MCF 10A (cell line): Measurements from ENCODE around the gene SHTN1. TPM values are rescaled to one million over a fixed set of nuclear protein-coding genes. Genes with fewer than 3 reads are reported as not detected.
A peak's percentile ranks its signal among the peaks of the same experiment; 100 is the strongest.

ENCODE experiments used
- BruUV-seq: library from RNA; stranded (reverse); fragments of 400-500 nt; replicated peaks from 2 replicates; lab custom pipeline; 2021; lab: Mats Ljungman, UMichigan
- CTCF ChIA-PET: fragments of 300-600 bp; sonication (Branson Sonifier 250); formaldehyde crosslinking; extraction: SDS; loops from one replicate; lab custom pipeline; 2021; ENCODE audit warnings: antibody characterized with exemption, inconsistent platforms; lab: Yijun Ruan, JAX
- POLR2A ChIA-PET: fragments of 300-600, 350-650 bp; sonication (Branson Sonifier 250); formaldehyde crosslinking; extraction: SDS; loops from one replicate; lab custom pipeline; 2020; ENCODE audit warnings: antibody characterized with exemption, inconsistent platforms; lab: Yijun Ruan, JAX
- DNase-seq: peaks from one replicate; pipeline ENCODE4 v3.0.0-alpha.2; 2018; ENCODE audit not compliant: unreplicated experiment
- H3K27ac Mint-ChIP-seq: one replicate; pipeline ENCODE4 v1.8.0; 2022; ENCODE audit warnings: mild to moderate bottlenecking, low read depth, mixed read lengths; ENCODE audit not compliant: unreplicated experiment
- H3K27me3 Mint-ChIP-seq: one replicate; pipeline ENCODE4 v1.8.0; 2022; ENCODE audit warnings: mixed read lengths; ENCODE audit not compliant: insufficient read depth, unreplicated experiment
- H3K36me3 Mint-ChIP-seq: one replicate; pipeline ENCODE4 v1.8.0; 2022; ENCODE audit warnings: mild to moderate bottlenecking, moderate library complexity, mixed read lengths; ENCODE audit not compliant: insufficient read depth, unreplicated experiment
- H3K4me1 Mint-ChIP-seq: one replicate; pipeline ENCODE4 v1.8.0; 2022; ENCODE audit warnings: mixed read lengths; ENCODE audit not compliant: insufficient read depth, unreplicated experiment
- H3K4me3 Mint-ChIP-seq: one replicate; pipeline ENCODE4 v1.8.0; 2022; ENCODE audit warnings: mild to moderate bottlenecking, moderate library complexity, mixed read lengths; ENCODE audit not compliant: unreplicated experiment
- H3K9me3 Mint-ChIP-seq: one replicate; pipeline ENCODE4 v1.8.0; 2022; ENCODE audit warnings: mixed read lengths; ENCODE audit not compliant: unreplicated experiment
- intact Hi-C: fragments of 100-400 bp; cut with micrococcal nuclease; formaldehyde crosslinking; loops from 2 replicates; pipeline ENCODE4 v1.14.1; 2022
- total RNA-seq: library from RNA; stranded (reverse); gene quantifications from 2 replicates; pipeline ENCODE4 v1.2.3, GENCODE V29; 2022
- TF ChIP-seq, protein P1 (sequence below): fragments of 200-600 bp; IDR thresholded peaks from one replicate; pipeline ENCODE4 v1.8.0; 2022; ENCODE audit warnings: antibody characterized with exemption, mild to moderate bottlenecking; ENCODE audit not compliant: unreplicated experiment

SHTN1 gene
- total RNA-seq, 1 experiment from 2014 or later = 39.2 TPM

DNA sequence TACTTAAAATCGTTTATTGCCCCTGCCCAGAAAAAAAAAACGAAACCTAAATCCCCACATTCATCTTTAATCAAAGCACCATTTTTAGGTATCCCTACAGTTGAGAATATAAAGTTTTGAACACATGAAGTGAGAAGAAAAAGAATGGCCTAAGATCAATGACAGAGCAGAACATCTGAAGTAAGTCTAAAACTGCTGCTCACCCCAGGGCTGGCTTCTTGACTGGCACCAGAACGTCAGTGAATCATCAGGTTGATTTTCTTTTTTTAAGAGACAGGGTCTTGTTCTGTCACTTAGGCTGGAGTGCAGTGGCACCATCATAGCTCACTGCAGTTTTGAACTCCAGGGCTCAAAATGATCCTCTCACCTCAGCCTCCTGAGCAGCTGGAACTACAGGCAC is 24.9 kb downstream of the SHTN1 start:
- Mint-ChIP-seq H3K4me1 (no peaks in the 10 kb centered on the region), H3K9me3 (no peaks in the 10 kb centered on the region), H3K36me3 (no peaks in the 10 kb centered on the region), H3K27ac (no peak overlapping the region), H3K27me3 (no peaks in the 10 kb centered on the region), H3K4me3 (no peak overlapping the region)
- intact Hi-C loops = no loop called here
- TF ChIP-seq, protein P1, sequence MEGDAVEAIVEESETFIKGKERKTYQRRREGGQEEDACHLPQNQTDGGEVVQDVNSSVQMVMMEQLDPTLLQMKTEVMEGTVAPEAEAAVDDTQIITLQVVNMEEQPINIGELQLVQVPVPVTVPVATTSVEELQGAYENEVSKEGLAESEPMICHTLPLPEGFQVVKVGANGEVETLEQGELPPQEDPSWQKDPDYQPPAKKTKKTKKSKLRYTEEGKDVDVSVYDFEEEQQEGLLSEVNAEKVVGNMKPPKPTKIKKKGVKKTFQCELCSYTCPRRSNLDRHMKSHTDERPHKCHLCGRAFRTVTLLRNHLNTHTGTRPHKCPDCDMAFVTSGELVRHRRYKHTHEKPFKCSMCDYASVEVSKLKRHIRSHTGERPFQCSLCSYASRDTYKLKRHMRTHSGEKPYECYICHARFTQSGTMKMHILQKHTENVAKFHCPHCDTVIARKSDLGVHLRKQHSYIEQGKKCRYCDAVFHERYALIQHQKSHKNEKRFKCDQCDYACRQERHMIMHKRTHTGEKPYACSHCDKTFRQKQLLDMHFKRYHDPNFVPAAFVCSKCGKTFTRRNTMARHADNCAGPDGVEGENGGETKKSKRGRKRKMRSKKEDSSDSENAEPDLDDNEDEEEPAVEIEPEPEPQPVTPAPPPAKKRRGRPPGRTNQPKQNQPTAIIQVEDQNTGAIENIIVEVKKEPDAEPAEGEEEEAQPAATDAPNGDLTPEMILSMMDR = no peak
- ChIA-PET POLR2A (no interaction called here), CTCF (no interaction called here)
- no TSS peak for BruUV-seq
- no peak for DNase-seq

DNA sequence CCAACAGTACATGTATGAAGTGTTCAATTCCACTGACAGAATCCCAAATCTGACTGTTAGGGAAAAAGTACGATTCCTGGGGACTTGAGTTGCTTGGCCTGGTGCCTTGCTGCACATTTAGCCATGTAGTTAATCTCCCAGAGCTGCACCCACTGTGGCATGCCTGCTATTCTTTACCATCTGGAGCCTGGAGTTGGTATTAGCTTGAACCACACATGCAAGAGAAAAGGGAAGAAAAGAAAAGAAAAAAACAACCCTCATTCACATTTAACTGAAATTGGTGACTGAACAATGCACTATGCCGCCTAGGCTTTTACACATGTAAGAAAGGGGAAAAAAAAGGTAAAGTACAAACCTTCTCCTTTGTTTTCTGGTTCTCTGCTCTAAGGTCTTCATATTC is 26.1 kb downstream of the SHTN1 start:
- H3K4me1 Mint-ChIP-seq = peaks cover 9% of the 10 kb centered on the region
- POLR2A ChIA-PET = no interaction called here
- no TSS peak for BruUV-seq
- no peak overlapping the region for H3K4me3 Mint-ChIP-seq
- H3K27ac Mint-ChIP-seq = no peak overlapping the region
- no peak for DNase-seq
- CTCF ChIA-PET = interaction anchor here (0.6 kb wide), 1 partner anchor 30 kb away, joined by 3 read pairs; no protein-coding TSS in a partner anchor
- H3K36me3 Mint-ChIP-seq = no peaks in the 10 kb centered on the region
- H3K27me3 Mint-ChIP-seq = no peaks in the 10 kb centered on the region
- H3K9me3 Mint-ChIP-seq = no peaks in the 10 kb centered on the region
- intact Hi-C loops = no loop called here
- TF ChIP-seq, protein P1 = no peak

DNA sequence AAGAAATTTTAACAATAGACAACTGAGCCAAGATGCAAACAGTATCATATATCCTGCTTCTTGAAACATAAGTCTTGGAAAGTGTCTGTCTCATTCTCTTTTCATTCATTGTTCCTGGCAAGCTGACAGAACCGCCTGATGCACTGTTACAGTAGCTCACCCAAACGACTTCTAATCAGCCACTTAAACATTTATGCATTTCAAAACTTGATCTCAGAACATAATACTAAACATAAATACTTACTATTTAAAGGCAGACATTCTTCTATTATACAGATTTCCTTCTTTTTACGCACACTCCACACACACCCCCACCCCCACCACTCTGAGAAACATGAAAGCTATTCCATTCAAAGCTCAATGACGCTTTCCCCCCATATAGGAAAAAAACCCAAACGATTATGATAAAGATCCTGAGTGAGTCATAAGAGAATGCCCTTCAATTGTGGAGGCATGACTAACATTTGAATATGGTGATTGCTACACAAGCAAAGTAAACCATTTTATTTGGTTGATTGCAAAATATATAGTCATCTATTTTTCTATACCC is 30.5 kb downstream of the SHTN1 start:
- H3K4me1 Mint-ChIP-seq = peaks cover 16% of the 10 kb centered on the region
- H3K4me3 Mint-ChIP-seq = peak overlapping the region; percentile 15
- POLR2A ChIA-PET = interaction anchor here (0.9 kb wide), 1 partner anchor 30 kb away, joined by 5 read pairs; no protein-coding TSS in a partner anchor
- DNase-seq = peak; percentile 82
- no peaks in the 10 kb centered on the region for H3K27me3 Mint-ChIP-seq
- TF ChIP-seq, protein P1 = no peak
- peaks cover 5% of the 10 kb centered on the region for H3K36me3 Mint-ChIP-seq
- no peaks in the 10 kb centered on the region for H3K9me3 Mint-ChIP-seq
- no TSS peak for BruUV-seq
- intact Hi-C loops = loop anchor here (2.0 kb wide), 1 partner anchor 30 kb away; the partner anchor contains the start of gene SHTN1
- H3K27ac Mint-ChIP-seq = peak overlapping the region; percentile 77
- CTCF ChIA-PET = interaction anchor here (0.6 kb wide), 1 partner anchor 1352 kb away, joined by 3 read pairs; no protein-coding TSS in a partner anchor

DNA sequence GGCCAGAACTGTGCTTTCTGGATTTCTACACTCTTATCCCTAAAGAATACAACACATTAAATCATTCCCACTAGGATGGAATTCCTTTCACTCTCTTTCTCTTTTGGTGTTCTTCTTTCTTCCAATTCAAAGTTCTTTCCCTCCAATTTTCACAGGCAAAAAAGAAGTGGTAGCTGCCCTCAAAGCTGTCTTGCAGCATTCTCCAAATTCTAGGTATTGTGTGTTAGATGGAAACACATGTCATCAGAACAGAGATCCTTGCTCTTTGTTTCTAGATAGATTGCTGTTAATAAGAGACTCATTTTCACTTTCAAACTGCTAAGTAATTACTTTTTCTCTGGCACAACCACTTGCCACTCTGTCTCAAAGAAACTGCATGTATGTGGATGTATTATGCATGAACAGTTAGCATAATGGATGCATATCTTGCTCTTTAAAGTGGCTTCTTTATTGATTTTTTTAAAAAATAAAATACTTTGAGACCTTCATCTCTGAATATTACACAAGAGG is 31.0 kb downstream of the SHTN1 start:
- Mint-ChIP-seq H3K27ac (no peak overlapping the region), H3K4me1 (peaks cover 16% of the 10 kb centered on the region), H3K36me3 (peaks cover 5% of the 10 kb centered on the region), H3K27me3 (no peaks in the 10 kb centered on the region), H3K9me3 (no peaks in the 10 kb centered on the region), H3K4me3 (no peak overlapping the region)
- POLR2A ChIA-PET = interaction anchor here (0.9 kb wide), 1 partner anchor 30 kb away, joined by 5 read pairs; no protein-coding TSS in a partner anchor
- CTCF ChIA-PET = no interaction called here
- intact Hi-C loops = loop anchor here (2.0 kb wide), 1 partner anchor 31 kb away; the partner anchor contains the start of gene SHTN1
- TF ChIP-seq, protein P1 = no peak
- DNase-seq = peak; percentile 0
- no TSS peak for BruUV-seq
